Mammary epithelial cell (primary cell): Measurements from ENCODE around the gene ADCY4.

Experiments used
- EZH2 ChIP-seq: IDR thresholded peaks from 2 replicates; pipeline ENCODE4 v1.6.1; 2012; ENCODE audit warnings: low read length, inconsistent platforms, borderline replicate concordance
- TF ChIP-seq, protein P1 (sequence below), 2 donors: IDR thresholded peaks in 1 of 2; conservative IDR thresholded peaks in 1 of 2; 2 replicates each; pipeline ENCODE4 v1.5.1; 2011 to 2012; ENCODE audit warnings: inconsistent platforms in 2 of 2, low read length in 2 of 2, mild to moderate bottlenecking in 2 of 2, control low read depth in 1 of 2, low read depth in 1 of 2; ENCODE audit not compliant: insufficient read depth in 1 of 2; ENCODE audit errors: extremely low read depth in 1 of 2

DNA sequence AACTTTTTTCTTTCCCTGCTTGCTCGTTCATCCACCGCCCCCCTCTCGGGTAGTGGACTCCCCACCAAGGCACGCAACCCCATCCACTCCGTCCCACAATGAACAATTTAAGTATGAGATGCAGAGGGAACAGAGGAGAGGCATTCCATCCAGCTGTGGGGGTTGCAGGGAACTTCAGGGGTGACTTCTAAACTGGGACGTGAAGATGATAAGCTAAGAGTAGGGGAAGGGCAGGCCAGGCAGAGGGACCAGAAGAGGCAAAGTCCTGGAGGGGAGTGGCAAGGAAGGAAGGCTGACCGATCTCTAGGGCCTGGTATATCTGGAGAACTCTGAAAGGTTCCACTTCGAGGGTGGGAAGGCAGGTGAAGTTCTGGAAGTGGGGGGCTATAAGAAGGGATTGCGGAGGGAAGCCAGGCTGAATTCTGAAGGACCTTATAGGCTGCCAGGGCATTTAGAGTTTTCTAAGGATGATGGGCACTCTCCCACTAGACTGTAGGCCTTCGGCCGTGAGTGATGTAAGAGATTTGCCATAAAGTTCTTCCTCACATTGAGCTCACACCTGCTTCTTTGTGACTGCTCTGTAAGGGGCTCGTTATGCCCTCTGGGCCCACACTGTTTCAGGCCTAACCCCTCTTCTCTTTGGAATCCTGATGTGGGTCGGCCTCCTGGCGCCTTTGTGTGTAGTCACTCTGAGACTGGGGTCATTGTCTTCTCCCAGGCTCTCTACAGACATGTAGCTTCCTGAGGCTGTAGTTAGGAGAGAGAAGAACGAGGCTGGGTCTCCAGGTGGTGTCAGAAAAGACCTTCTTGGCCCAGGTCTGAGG lies 45.2 kb upstream of the ADCY4 start:
- TF ChIP-seq, protein P1, sequence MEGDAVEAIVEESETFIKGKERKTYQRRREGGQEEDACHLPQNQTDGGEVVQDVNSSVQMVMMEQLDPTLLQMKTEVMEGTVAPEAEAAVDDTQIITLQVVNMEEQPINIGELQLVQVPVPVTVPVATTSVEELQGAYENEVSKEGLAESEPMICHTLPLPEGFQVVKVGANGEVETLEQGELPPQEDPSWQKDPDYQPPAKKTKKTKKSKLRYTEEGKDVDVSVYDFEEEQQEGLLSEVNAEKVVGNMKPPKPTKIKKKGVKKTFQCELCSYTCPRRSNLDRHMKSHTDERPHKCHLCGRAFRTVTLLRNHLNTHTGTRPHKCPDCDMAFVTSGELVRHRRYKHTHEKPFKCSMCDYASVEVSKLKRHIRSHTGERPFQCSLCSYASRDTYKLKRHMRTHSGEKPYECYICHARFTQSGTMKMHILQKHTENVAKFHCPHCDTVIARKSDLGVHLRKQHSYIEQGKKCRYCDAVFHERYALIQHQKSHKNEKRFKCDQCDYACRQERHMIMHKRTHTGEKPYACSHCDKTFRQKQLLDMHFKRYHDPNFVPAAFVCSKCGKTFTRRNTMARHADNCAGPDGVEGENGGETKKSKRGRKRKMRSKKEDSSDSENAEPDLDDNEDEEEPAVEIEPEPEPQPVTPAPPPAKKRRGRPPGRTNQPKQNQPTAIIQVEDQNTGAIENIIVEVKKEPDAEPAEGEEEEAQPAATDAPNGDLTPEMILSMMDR (conservative IDR thresholded peaks at IDR 0.05 in 1 of 2, IDR thresholded peaks at IDR 0.05 in 1 of 2; ENCODE audit: extremely low read depth in 1 of 2, insufficient read depth in 1 of 2, low read depth in 1 of 2, low read length in 2 of 2) = no peak
- no peak for TF ChIP-seq EZH2
